GM23338 (cell line): ENCODE measurements around the gene NPLOC4. TPM values are rescaled to one million over a fixed set of nuclear protein-coding genes. Genes with fewer than 3 reads are reported as not detected.

Experiments
- ATAC-seq: fragments of 200-7000 bp; cut with Tn5 transposase; 3 replicates; pipeline ENCODE4 v1.9.1; 2020
- DNase-seq: peaks from one replicate; pipeline ENCODE4 v3.0.0-alpha.2; 2015; ENCODE audit warnings: low spot score
- H2AFZ ChIP-seq: fragments of 200-600 bp; sonication (generic); 2 replicates; pipeline ENCODE4 v1.8.0; 2016; ENCODE audit warnings: antibody characterized with exemption, mild to moderate bottlenecking, moderate library complexity
- H3F3A ChIP-seq: fragments of 200-600 bp; sonication (generic); replicated peaks from 2 replicates; pipeline ENCODE4 v1.8.0; 2017; ENCODE audit warnings: antibody characterized with exemption, mixed run types, low read depth
- H3K27ac ChIP-seq: fragments of 200-600 bp; sonication (generic); 2 replicates; pipeline ENCODE4 v1.6.1; 2016; ENCODE audit warnings: low read depth
- H3K27me3 ChIP-seq: fragments of 200-600 bp; sonication (generic); 2 replicates; pipeline ENCODE4 v1.8.0; 2016; ENCODE audit warnings: mild to moderate bottlenecking, mixed run types, moderate library complexity; ENCODE audit not compliant: insufficient read depth
- H3K36me3 ChIP-seq: fragments of 200-600 bp; sonication (generic); 2 replicates; pipeline ENCODE4 v1.8.0; 2016; ENCODE audit warnings: mild to moderate bottlenecking; ENCODE audit not compliant: insufficient read depth
- H3K4me1 ChIP-seq: fragments of 200-600 bp; sonication (generic); 2 replicates; pipeline ENCODE4 v1.8.0; 2016; ENCODE audit warnings: mild to moderate bottlenecking, moderate library complexity; ENCODE audit not compliant: insufficient read depth
- H3K4me2 ChIP-seq: fragments of 200-600 bp; sonication (generic); 2 replicates; pipeline ENCODE4 v1.7.1; 2017; ENCODE audit warnings: mixed run types
- H3K4me3 ChIP-seq: fragments of 200-600 bp; sonication (generic); 2 replicates; pipeline ENCODE4 v1.6.1; 2016; ENCODE audit warnings: mixed run types
- H3K79me2 ChIP-seq: fragments of 200-600 bp; sonication (generic); replicated peaks from 2 replicates; pipeline ENCODE4 v1.8.0; 2017; ENCODE audit warnings: mild to moderate bottlenecking; ENCODE audit not compliant: insufficient read depth
- H3K9me2 ChIP-seq: fragments of 200-600 bp; sonication (generic); 2 replicates; pipeline ENCODE4 v1.8.0; 2017; ENCODE audit not compliant: insufficient read depth
- H4K20me1 ChIP-seq: fragments of 200-600 bp; sonication (generic); replicated peaks from 2 replicates; pipeline ENCODE4 v1.8.0; 2017; ENCODE audit warnings: mild to moderate bottlenecking; ENCODE audit not compliant: insufficient read depth
- H3K27ac Mint-ChIP-seq: 2 replicates; pipeline ENCODE4 v1.8.0; 2020; ENCODE audit warnings: inconsistent platforms, mild to moderate bottlenecking, moderate library complexity, mixed read lengths
- H3K27me3 Mint-ChIP-seq: 3 replicates; pipeline ENCODE4 v1.8.0; 2022; ENCODE audit warnings: low read depth, mild to moderate bottlenecking, moderate library complexity, mixed read lengths, inconsistent platforms; ENCODE audit not compliant: insufficient read depth, poor library complexity
- H3K36me3 Mint-ChIP-seq: 3 replicates; pipeline ENCODE4 v1.8.0; 2021; ENCODE audit warnings: low read depth, mild to moderate bottlenecking, inconsistent platforms, moderate library complexity, mixed read lengths
- H3K4me1 Mint-ChIP-seq: 3 replicates; pipeline ENCODE4 v1.8.0; 2020; ENCODE audit warnings: mild to moderate bottlenecking, inconsistent platforms, mixed read lengths
- H3K4me3 Mint-ChIP-seq: 3 replicates; pipeline ENCODE4 v1.8.0; 2021; ENCODE audit warnings: moderate library complexity, mild to moderate bottlenecking, inconsistent platforms, mixed read lengths
- H3K9me3 Mint-ChIP-seq: 3 replicates; pipeline ENCODE4 v1.8.0; 2020; ENCODE audit warnings: moderate library complexity, mild to moderate bottlenecking, inconsistent platforms, mixed read lengths
- CREB1 ChIP-seq: fragments of 250-450 bp; sonication (Bioruptor Pico); IDR thresholded peaks from 2 replicates; pipeline ENCODE4 v1.5.0; 2020; ENCODE audit warnings: low read depth, mild to moderate bottlenecking, moderate library complexity
- EZH2 ChIP-seq: fragments of 200-600 bp; sonication (generic); IDR thresholded peaks from one replicate; pipeline ENCODE4 v1.8.0; 2017; ENCODE audit warnings: antibody characterized with exemption, mild to moderate bottlenecking, low read depth; ENCODE audit not compliant: unreplicated experiment
- EZH2phosphoT487 ChIP-seq: fragments of 200-600 bp; sonication (generic); IDR thresholded peaks from one replicate; pipeline ENCODE4 v1.8.1; 2018; ENCODE audit warnings: antibody characterized with exemption; ENCODE audit not compliant: unreplicated experiment
- JUNB ChIP-seq: IDR thresholded peaks from one replicate; pipeline ENCODE4 v1.6.1; 2016; ENCODE audit warnings: antibody characterized with exemption; ENCODE audit not compliant: unreplicated experiment
- NANOG ChIP-seq: IDR thresholded peaks from 2 replicates; pipeline ENCODE4 v1.6.1; 2016; ENCODE audit warnings: antibody characterized with exemption, borderline replicate concordance
- POLR2AphosphoS5 ChIP-seq: IDR thresholded peaks from 2 replicates; pipeline ENCODE4 v1.6.1; 2016; ENCODE audit warnings: antibody characterized with exemption, low read depth
- ZNF114 ChIP-seq: fragments of 250-450 bp; sonication (Bioruptor Pico); IDR thresholded peaks from 2 replicates; pipeline ENCODE4 v1.5.0; 2020; ENCODE audit warnings: mild to moderate bottlenecking, moderate library complexity
- ZNF331 ChIP-seq: fragments of 250-450 bp; sonication (Bioruptor Pico); IDR thresholded peaks from 2 replicates; pipeline ENCODE4 v1.5.0; 2020; ENCODE audit warnings: low read depth, mild to moderate bottlenecking, moderate library complexity
- polyA plus RNA-seq: library from polyadenylated mRNA; unstranded; fragments of >200 nt; fragmentation: Nextera tagmentation; extraction: Ambion mirVana; gene quantifications from 2 replicates; pipeline ENCODE4 v1.2.1, GENCODE V29; 2016
- total RNA-seq: library from RNA; depleted of rRNA; stranded (reverse); fragments of >200 nt; shearing (Covaris generic); gene quantifications from 2 replicates; pipeline ENCODE4 v1.2.3, GENCODE V29; 2014
- TF ChIP-seq, protein P1 (sequence below): fragments of 250-450 bp; sonication (Bioruptor Pico); IDR thresholded peaks from 2 replicates; pipeline ENCODE4 v1.5.0; 2020; ENCODE audit warnings: mild to moderate bottlenecking, moderate library complexity

Gene NPLOC4
- total and polyA plus RNA-seq, 2 experiments from 2014 or later = 24.1 to 79.1 TPM

- TF ChIP-seq, protein P1, sequence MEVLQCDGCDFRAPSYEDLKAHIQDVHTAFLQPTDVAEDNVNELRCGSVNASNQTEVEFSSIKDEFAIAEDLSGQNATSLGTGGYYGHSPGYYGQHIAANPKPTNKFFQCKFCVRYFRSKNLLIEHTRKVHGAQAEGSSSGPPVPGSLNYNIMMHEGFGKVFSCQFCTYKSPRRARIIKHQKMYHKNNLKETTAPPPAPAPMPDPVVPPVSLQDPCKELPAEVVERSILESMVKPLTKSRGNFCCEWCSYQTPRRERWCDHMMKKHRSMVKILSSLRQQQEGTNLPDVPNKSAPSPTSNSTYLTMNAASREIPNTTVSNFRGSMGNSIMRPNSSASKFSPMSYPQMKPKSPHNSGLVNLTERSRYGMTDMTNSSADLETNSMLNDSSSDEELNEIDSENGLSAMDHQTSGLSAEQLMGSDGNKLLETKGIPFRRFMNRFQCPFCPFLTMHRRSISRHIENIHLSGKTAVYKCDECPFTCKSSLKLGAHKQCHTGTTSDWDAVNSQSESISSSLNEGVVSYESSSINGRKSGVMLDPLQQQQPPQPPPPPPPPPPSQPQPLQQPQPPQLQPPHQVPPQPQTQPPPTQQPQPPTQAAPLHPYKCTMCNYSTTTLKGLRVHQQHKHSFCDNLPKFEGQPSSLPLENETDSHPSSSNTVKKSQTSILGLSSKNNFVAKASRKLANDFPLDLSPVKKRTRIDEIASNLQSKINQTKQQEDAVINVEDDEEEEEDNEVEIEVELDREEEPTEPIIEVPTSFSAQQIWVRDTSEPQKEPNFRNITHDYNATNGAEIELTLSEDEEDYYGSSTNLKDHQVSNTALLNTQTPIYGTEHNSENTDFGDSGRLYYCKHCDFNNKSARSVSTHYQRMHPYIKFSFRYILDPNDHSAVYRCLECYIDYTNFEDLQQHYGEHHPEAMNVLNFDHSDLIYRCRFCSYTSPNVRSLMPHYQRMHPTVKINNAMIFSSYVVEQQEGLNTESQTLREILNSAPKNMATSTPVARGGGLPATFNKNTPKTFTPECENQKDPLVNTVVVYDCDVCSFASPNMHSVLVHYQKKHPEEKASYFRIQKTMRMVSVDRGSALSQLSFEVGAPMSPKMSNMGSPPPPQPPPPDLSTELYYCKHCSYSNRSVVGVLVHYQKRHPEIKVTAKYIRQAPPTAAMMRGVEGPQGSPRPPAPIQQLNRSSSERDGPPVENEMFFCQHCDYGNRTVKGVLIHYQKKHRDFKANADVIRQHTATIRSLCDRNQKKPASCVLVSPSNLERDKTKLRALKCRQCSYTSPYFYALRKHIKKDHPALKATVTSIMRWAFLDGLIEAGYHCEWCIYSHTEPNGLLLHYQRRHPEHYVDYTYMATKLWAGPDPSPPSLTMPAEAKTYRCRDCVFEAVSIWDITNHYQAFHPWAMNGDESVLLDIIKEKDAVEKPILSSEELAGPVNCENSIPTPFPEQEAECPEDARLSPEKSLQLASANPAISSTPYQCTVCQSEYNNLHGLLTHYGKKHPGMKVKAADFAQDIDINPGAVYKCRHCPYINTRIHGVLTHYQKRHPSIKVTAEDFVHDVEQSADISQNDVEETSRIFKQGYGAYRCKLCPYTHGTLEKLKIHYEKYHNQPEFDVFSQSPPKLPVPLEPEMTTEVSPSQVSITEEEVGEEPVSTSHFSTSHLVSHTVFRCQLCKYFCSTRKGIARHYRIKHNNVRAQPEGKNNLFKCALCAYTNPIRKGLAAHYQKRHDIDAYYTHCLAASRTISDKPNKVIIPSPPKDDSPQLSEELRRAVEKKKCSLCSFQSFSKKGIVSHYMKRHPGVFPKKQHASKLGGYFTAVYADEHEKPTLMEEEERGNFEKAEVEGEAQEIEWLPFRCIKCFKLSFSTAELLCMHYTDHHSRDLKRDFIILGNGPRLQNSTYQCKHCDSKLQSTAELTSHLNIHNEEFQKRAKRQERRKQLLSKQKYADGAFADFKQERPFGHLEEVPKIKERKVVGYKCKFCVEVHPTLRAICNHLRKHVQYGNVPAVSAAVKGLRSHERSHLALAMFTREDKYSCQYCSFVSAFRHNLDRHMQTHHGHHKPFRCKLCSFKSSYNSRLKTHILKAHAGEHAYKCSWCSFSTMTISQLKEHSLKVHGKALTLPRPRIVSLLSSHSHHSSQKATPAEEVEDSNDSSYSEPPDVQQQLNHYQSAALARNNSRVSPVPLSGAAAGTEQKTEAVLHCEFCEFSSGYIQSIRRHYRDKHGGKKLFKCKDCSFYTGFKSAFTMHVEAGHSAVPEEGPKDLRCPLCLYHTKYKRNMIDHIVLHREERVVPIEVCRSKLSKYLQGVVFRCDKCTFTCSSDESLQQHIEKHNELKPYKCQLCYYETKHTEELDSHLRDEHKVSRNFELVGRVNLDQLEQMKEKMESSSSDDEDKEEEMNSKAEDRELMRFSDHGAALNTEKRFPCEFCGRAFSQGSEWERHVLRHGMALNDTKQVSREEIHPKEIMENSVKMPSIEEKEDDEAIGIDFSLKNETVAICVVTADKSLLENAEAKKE (CRISPR knock-in tag) = no peak
- TF ChIP-seq EZH2phosphoT487 = no peak
- no peak for TF ChIP-seq CREB1 (CRISPR knock-in tag)
- TF ChIP-seq EZH2 = no peak
- TF ChIP-seq ZNF331 = no peak
- no peak for TF ChIP-seq ZNF114 (CRISPR knock-in tag)
- no peak for TF ChIP-seq NANOG
Observed at GRCh38 chr17:81655378-81656117, 18.6 kb upstream of the NPLOC4 start (continued).

- Mint-ChIP-seq H3K27me3 (peaks cover 26% of the 10 kb centered on the region), H3K4me1 (peaks cover 8% of the 10 kb centered on the region), H3K27ac (0 out of 2 replicates have a peak overlapping the region, but pooled peaks have one; percentile 56), H3K9me3 (peaks cover 9% of the 10 kb centered on the region; the same call in 1 of the 3 replicates), H3K4me3 (peak overlapping the region; percentile 40; the same call in 2 of the 3 replicates), H3K36me3 (no peaks in the 10 kb centered on the region)
- Histone ChIP-seq H3F3A (0 out of 2 replicates have a peak, but pooled peaks cover 4% of the 10 kb centered on the region), H3K79me2 (no peaks in the 10 kb centered on the region), H3K27ac (no peak overlapping the region), H3K9me2 (no peaks in the 10 kb centered on the region), H3K4me2 (peak overlapping the region; percentile 81), H3K36me3 (no peaks in the 10 kb centered on the region), H3K4me1 (peaks cover 16% of the 10 kb centered on the region), H3K27me3 (peaks cover 18% of the 10 kb centered on the region), H3K4me3 (peak overlapping the region; percentile 47), H2AFZ (peak overlapping the region; percentile 91), H4K20me1 (no peaks in the 10 kb centered on the region)
- peak; percentile 35; the same call in 1 of the 2 replicates for TF ChIP-seq POLR2AphosphoS5
- no peak for TF ChIP-seq JUNB
- no peak for TF ChIP-seq ZNF331
- TF ChIP-seq EZH2phosphoT487 = no peak
- no peak for TF ChIP-seq CREB1 (CRISPR knock-in tag)
- ATAC-seq (peak; percentile 70), DNase-seq (peak; percentile 73)
Observed at GRCh38 chr17:81652906-81653771, 16.2 kb upstream of the NPLOC4 start.
